ENCODE data around the gene TRAK1.
A peak's percentile ranks its signal among the peaks of the same experiment; 100 is the strongest.

The TRAK1 gene

GRCh38 chr3:42256135-42256819 is 165.1 kb downstream of the TRAK1 start:
- DNase-seq, result no peak

- no peak for DNase-seq
Measured at GRCh38 chr3:42257007-42257406, 165.8 kb downstream of the TRAK1 start.

GRCh38 chr3:42262525-42262924 is 171.4 kb downstream of the TRAK1 start:
- no peak for DNase-seq

GRCh38 chr3:42263354-42264346 is 172.5 kb downstream of the TRAK1 start:
- no peak for DNase-seq

- DNase-seq, result no peak
Measured at GRCh38 chr3:42264399-42265058, 173.4 kb downstream of the TRAK1 start.

GRCh38 chr3:42265059-42265991 is 174.2 kb downstream of the TRAK1 start:
- DNase-seq, result no peak

GRCh38 chr3:42266085-42266484 is 174.9 kb downstream of the TRAK1 start, which contains the start of gene CCK:
CCK (minus strand) TSS chr3:42266185; CDS start chr3:42263630, 2,555 bp downstream.
- no peak for DNase-seq

GRCh38 chr3:42267878-42268277 is 176.7 kb downstream of the TRAK1 start:
- DNase-seq, result no peak

- DNase-seq, result peak; percentile 13
Measured at GRCh38 chr3:42269647-42270046, 178.5 kb downstream of the TRAK1 start.

- peak; percentile 88 for DNase-seq
Measured at GRCh38 chr3:42270561-42270960, 179.4 kb downstream of the TRAK1 start.

- DNase-seq, result no peak
Measured at GRCh38 chr3:42271786-42272185, 180.6 kb downstream of the TRAK1 start.

GRCh38 chr3:42273361-42273760 is 182.2 kb downstream of the TRAK1 start:
- DNase-seq, result no peak

GRCh38 chr3:42274266-42274665 is 183.1 kb downstream of the TRAK1 start:
- no peak for DNase-seq

GRCh38 chr3:42275217-42275616 is 184.1 kb downstream of the TRAK1 start:
- DNase-seq, result no peak

All from NCI-H524 treated with DMSO at 0.1 percent for 48 hours (cell line).